ENCODE results near the gene CSTF2.

- TF ChIP-seq POU2F2 (IDR thresholded peaks at IDR 0.05; ENCODE audit: low read depth, low read length): no peak
- TF ChIP-seq TAF1 (IDR thresholded peaks at IDR 0.05; ENCODE audit: low read depth, low read length): no peak
- no peak for TF ChIP-seq POLR2A (IDR thresholded peaks at IDR 0.05; ENCODE audit: low read depth, low read length)
- no peak for TF ChIP-seq POLR2AphosphoS5 (IDR thresholded peaks at IDR 0.05; ENCODE audit: low read depth, low read length)
Observed at GRCh38 chrX:100883654-100884053, 63.5 kb downstream of the CSTF2 start.

Measured in GM12891 (cell line).